ENCODE data around the gene ALKAL2. TPM values are rescaled to one million over a fixed set of nuclear protein-coding genes. Genes with fewer than 3 reads are reported as not detected.

ALKAL2 gene
- total RNA-seq, 5 donors from 2014 or later (not counting 1 experiment from before 2014, with no cell fraction given): 0.35 TPM; not detected in 4

DNA sequence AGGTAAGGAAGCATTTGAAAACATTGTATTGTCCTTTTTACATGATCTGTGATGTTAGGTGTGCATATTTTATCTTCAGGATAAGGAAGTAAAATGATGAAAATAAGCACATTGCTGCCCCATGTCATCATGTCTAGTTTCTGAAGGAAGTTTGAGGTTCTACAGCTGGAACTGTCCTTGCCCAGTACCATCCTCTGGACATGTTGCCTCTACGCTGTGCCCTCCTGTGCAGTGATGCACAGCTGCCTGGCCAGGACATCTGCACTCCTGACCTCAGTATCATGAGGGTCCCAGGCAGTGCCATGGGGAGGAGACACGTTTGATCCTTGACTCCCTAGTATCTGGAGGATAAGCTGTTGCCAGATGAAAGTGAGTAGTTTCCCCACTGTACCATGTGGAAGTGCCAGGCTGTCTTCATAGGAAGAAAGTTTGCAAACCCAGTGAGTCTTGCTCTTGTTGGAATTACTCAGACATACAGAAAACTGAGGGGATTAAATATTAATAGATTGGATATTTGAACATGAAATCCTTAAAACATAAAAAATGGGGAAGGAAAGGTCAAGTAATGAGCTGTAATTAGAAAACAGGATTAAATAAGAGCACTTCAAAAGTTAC is 9.5 kb downstream of the ALKAL2 start:
- Histone ChIP-seq H3K27ac (ENCODE audit: low read length) (no peak overlapping the region), H3K9me3 (no peaks in the 10 kb centered on the region), H3K27me3 (replicated peaks in 1 of 2; ENCODE audit: control insufficient read depth in 2 of 2, extremely low read depth in 1 of 2, insufficient read depth in 2 of 2, low read length in 1 of 2) (no peaks in the 10 kb centered on the region), H3K4me1 (ENCODE audit: control insufficient read depth in 1 of 2, extremely low read depth in 1 of 2, insufficient read depth in 2 of 2, low read length in 2 of 2) (no peaks in the 10 kb centered on the region), H3K36me3 (ENCODE audit: control insufficient read depth in 2 of 2, extremely low read depth in 1 of 2, insufficient read depth in 1 of 2, low read length in 1 of 2) (peaks cover 22 to 76% of the 10 kb centered on the region in 2 donors), H3K4me3 (ENCODE audit: control insufficient read depth in 1 of 2, extremely low read depth in 1 of 2, low read length in 1 of 2) (no peak overlapping the region)
- H3K27me3 Mint-ChIP-seq: no peaks in the 10 kb centered on the region
- no peak overlapping the region for H3K4me3 Mint-ChIP-seq
- H3K4me1 Mint-ChIP-seq: peaks cover 0 to 4% (median 4%) of the 10 kb centered on the region in 3 donors
- POLR2A ChIA-PET: no interaction called here
- no peak overlapping the region for H3K27ac Mint-ChIP-seq
- DNase-seq (no peak), ATAC-seq (replicated peaks in 1 of 4) (no peak)
- CTCF ChIA-PET: no interaction called here
- WGBS (ENCODE audit: insufficient coverage): 74% methylated on average over 2 of the region's 2 CpGs
- no peaks in the 10 kb centered on the region for H3K9me3 Mint-ChIP-seq
- peaks cover 65% of the 10 kb centered on the region for H3K36me3 Mint-ChIP-seq

DNA sequence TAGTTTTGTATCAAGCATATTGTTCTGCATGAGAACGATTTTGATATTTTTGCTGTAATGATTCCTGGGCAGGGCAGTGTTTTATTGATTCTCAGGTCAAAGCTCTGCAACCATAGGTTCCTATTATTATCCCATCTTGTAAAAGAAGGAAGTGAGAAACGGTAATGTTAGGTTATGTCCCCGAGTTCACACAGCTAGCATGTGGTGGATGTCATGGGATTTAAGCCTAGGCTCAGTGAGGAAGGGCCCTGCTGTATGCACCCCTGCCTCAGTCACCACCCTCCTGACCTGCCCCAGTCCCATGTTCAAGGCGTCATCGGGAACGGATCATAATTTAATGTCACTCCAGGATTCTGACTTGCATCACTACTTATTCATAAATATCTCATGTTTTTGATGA is 12.4 kb downstream of the ALKAL2 start:
- no peak overlapping the region for H3K27ac ChIP-seq (ENCODE audit: low read length)
- Mint-ChIP-seq H3K4me3 (no peak overlapping the region), H3K27ac (no peak overlapping the region), H3K27me3 (no peaks in the 10 kb centered on the region), H3K36me3 (peaks cover 63% of the 10 kb centered on the region), H3K9me3 (no peaks in the 10 kb centered on the region), H3K4me1 (peaks cover 11 to 20% (median 20%) of the 10 kb centered on the region in 3 donors)
- no peaks in the 10 kb centered on the region for H3K4me1 ChIP-seq (ENCODE audit: control insufficient read depth in 1 of 2, extremely low read depth in 1 of 2, insufficient read depth in 2 of 2, low read length in 2 of 2)
- ATAC-seq (replicated peaks in 1 of 4) (no peak), DNase-seq (no peak)
- WGBS (ENCODE audit: insufficient coverage): no CpG with 5 or more reads among the region's 6 CpGs
- no peaks in the 10 kb centered on the region for H3K9me3 ChIP-seq
- no peak overlapping the region for H3K4me3 ChIP-seq (ENCODE audit: control insufficient read depth in 1 of 2, extremely low read depth in 1 of 2, low read length in 1 of 2)
- H3K27me3 ChIP-seq (replicated peaks in 1 of 2; ENCODE audit: control insufficient read depth in 2 of 2, extremely low read depth in 1 of 2, insufficient read depth in 2 of 2, low read length in 1 of 2): no peaks in the 10 kb centered on the region
- POLR2A ChIA-PET: no interaction called here
- peaks cover 18 to 81% of the 10 kb centered on the region in 2 donors for H3K36me3 ChIP-seq (ENCODE audit: control insufficient read depth in 2 of 2, extremely low read depth in 1 of 2, insufficient read depth in 1 of 2, low read length in 1 of 2)
- CTCF ChIA-PET: no interaction called here

DNA sequence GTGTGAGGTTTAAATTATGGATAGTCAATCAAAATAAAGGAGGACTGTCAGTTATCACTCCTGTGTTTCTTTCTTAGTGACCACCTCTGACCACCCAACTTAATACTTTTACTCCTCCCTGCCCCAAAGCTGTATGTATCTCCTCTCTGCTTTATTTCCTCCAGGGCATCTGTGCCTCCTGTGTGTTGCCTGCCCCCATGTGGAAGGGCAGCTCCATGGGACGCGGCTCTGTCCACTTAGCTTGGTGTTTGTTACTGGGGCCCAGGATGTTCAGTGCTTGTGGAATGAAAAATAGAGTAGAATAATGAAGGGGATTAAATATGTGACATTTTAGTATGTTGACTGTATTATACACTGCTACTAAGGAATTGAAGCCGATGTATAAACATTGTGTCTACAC is 13.4 kb downstream of the ALKAL2 start:
- ChIA-PET CTCF (no interaction called here), POLR2A (no interaction called here)
- H3K36me3 ChIP-seq (ENCODE audit: control insufficient read depth in 2 of 2, extremely low read depth in 1 of 2, insufficient read depth in 1 of 2, low read length in 1 of 2): peaks cover 18 to 75% of the 10 kb centered on the region in 2 donors
- Mint-ChIP-seq H3K9me3 (no peaks in the 10 kb centered on the region), H3K36me3 (peaks cover 66% of the 10 kb centered on the region), H3K27ac (no peak overlapping the region), H3K27me3 (no peaks in the 10 kb centered on the region), H3K4me3 (no peak overlapping the region), H3K4me1 (peaks cover 21 to 29% (median 29%) of the 10 kb centered on the region in 3 donors)
- no peaks in the 10 kb centered on the region for H3K4me1 ChIP-seq (ENCODE audit: control insufficient read depth in 1 of 2, extremely low read depth in 1 of 2, insufficient read depth in 2 of 2, low read length in 2 of 2)
- no peaks in the 10 kb centered on the region for H3K27me3 ChIP-seq (replicated peaks in 1 of 2; ENCODE audit: control insufficient read depth in 2 of 2, extremely low read depth in 1 of 2, insufficient read depth in 2 of 2, low read length in 1 of 2)
- no CpG with 5 or more reads among the region's 3 CpGs for WGBS (ENCODE audit: insufficient coverage)
- DNase-seq (no peak), ATAC-seq (replicated peaks in 1 of 4) (no peak)
- no peak overlapping the region for H3K27ac ChIP-seq (ENCODE audit: low read length)
- no peak overlapping the region for H3K4me3 ChIP-seq (ENCODE audit: control insufficient read depth in 1 of 2, extremely low read depth in 1 of 2, low read length in 1 of 2)
- H3K9me3 ChIP-seq: no peaks in the 10 kb centered on the region

DNA sequence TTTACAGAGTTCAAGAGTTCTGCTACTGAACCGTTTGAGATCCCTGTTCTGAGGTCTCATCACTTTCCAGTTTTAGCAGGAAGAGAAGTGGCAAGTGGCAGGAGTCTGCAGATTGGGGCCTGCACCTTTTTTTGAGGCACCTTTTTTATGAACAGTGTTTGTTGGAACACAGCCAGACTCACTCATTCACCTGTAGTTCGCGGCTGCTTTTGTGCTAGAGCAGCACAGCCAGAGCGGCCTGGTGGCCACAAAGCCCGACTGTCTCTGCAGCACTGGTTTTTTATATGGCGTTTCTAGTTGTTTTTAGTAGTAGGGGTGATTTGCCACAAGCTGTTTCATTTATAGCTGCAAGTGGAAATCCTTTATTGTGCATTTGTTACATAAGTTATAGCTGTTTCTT is 14.6 kb downstream of the ALKAL2 start:
- H3K9me3 ChIP-seq: no peaks in the 10 kb centered on the region
- Mint-ChIP-seq H3K4me1 (peaks cover 32 to 40% (median 39%) of the 10 kb centered on the region in 3 donors), H3K9me3 (no peaks in the 10 kb centered on the region), H3K27me3 (no peaks in the 10 kb centered on the region), H3K4me3 (no peak overlapping the region), H3K27ac (no peak overlapping the region), H3K36me3 (peaks cover 58% of the 10 kb centered on the region)
- 44% methylated on average over 4 of the region's 6 CpGs for WGBS (ENCODE audit: insufficient coverage)
- H3K27ac ChIP-seq (ENCODE audit: low read length): no peak overlapping the region
- peaks cover 16 to 69% of the 10 kb centered on the region in 2 donors for H3K36me3 ChIP-seq (ENCODE audit: control insufficient read depth in 2 of 2, extremely low read depth in 1 of 2, insufficient read depth in 1 of 2, low read length in 1 of 2)
- DNase-seq: no peak
- ChIA-PET POLR2A (no interaction called here), CTCF (no interaction called here)
- H3K4me3 ChIP-seq (ENCODE audit: control insufficient read depth in 1 of 2, extremely low read depth in 1 of 2, low read length in 1 of 2): no peak overlapping the region
- ATAC-seq (replicated peaks in 1 of 4): no peak
- no peaks in the 10 kb centered on the region for H3K4me1 ChIP-seq (ENCODE audit: control insufficient read depth in 1 of 2, extremely low read depth in 1 of 2, insufficient read depth in 2 of 2, low read length in 2 of 2)
- no peaks in the 10 kb centered on the region for H3K27me3 ChIP-seq (replicated peaks in 1 of 2; ENCODE audit: control insufficient read depth in 2 of 2, extremely low read depth in 1 of 2, insufficient read depth in 2 of 2, low read length in 1 of 2)

DNA sequence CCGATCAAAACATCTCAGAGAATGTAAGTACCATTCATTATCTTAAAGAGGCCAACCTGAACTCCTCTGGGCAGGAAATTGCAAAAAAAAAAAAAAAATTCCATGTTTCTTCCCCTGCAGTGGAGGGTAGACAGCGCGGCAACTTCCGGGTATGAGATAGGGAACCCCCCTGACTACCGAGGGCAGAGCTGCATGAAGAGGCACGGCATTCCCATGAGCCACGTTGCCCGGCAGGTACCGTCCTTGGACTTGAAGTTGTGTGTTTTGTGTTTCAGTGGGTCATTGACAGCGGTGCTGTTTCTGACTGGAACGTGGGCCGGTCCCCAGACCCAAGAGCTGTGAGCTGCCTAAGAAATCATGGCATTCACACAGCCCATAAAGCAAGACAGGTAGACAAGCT is 16.0 kb downstream of the ALKAL2 start:
- H3K4me3 Mint-ChIP-seq: no peak overlapping the region
- no peaks in the 10 kb centered on the region for H3K9me3 Mint-ChIP-seq
- ATAC-seq (replicated peaks in 1 of 4): no peak
- Histone ChIP-seq H3K4me1 (ENCODE audit: control insufficient read depth in 1 of 2, extremely low read depth in 1 of 2, insufficient read depth in 2 of 2, low read length in 2 of 2) (no peaks in the 10 kb centered on the region), H3K36me3 (ENCODE audit: control insufficient read depth in 2 of 2, extremely low read depth in 1 of 2, insufficient read depth in 1 of 2, low read length in 1 of 2) (peaks cover 15 to 61% of the 10 kb centered on the region in 2 donors), H3K4me3 (ENCODE audit: control insufficient read depth in 1 of 2, extremely low read depth in 1 of 2, low read length in 1 of 2) (no peak overlapping the region), H3K27ac (ENCODE audit: low read length) (no peak overlapping the region), H3K9me3 (no peaks in the 10 kb centered on the region), H3K27me3 (replicated peaks in 1 of 2; ENCODE audit: control insufficient read depth in 2 of 2, extremely low read depth in 1 of 2, insufficient read depth in 2 of 2, low read length in 1 of 2) (no peaks in the 10 kb centered on the region)
- peaks cover 48% of the 10 kb centered on the region for H3K36me3 Mint-ChIP-seq
- DNase-seq: no peak
- H3K27me3 Mint-ChIP-seq: no peaks in the 10 kb centered on the region
- no peak overlapping the region for H3K27ac Mint-ChIP-seq
- CTCF ChIA-PET: interaction anchor here in 1 of 2 donors (0.6 kb wide), 1 partner anchor 10 kb away, joined by 3 read pairs; no protein-coding TSS in a partner anchor
- POLR2A ChIA-PET: no interaction called here
- H3K4me1 Mint-ChIP-seq: peaks cover 45 to 54% (median 52%) of the 10 kb centered on the region in 3 donors
- 95% methylated on average over 9 of the region's 12 CpGs for whole genome bisulfite sequencing (ENCODE audit: insufficient coverage)

DNA sequence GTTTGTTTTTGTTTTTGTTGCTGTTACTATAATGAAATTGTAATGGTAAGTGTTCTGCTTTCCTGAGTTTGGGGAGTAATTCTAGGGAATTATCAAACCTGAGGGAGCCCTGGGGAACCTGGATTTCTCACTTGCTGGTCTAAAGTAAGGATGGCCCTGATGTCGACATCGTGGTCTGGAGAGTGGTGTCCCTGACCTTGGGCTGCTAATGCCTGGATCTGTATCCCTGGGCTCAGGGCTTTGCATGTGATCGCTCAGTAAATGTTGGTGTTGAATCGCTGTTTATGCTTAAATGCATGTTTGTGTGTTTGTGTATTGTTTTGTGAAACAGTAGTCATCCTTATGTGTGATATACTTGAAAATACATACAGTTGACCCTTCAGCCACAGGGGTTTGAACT is 17.0 kb downstream of the ALKAL2 start:
- Mint-ChIP-seq H3K36me3 (peaks cover 41% of the 10 kb centered on the region), H3K4me1 (peaks cover 50 to 63% (median 61%) of the 10 kb centered on the region in 3 donors), H3K27ac (no peak overlapping the region), H3K9me3 (no peaks in the 10 kb centered on the region), H3K4me3 (no peak overlapping the region), H3K27me3 (no peaks in the 10 kb centered on the region)
- POLR2A ChIA-PET: no interaction called here
- no peak for ATAC-seq (replicated peaks in 1 of 4)
- WGBS (ENCODE audit: insufficient coverage): 94% methylated on average over 2 of the region's 4 CpGs
- Histone ChIP-seq H3K27me3 (replicated peaks in 1 of 2; ENCODE audit: control insufficient read depth in 2 of 2, extremely low read depth in 1 of 2, insufficient read depth in 2 of 2, low read length in 1 of 2) (no peaks in the 10 kb centered on the region), H3K4me3 (ENCODE audit: control insufficient read depth in 1 of 2, extremely low read depth in 1 of 2, low read length in 1 of 2) (no peak overlapping the region), H3K27ac (ENCODE audit: low read length) (no peak overlapping the region), H3K36me3 (ENCODE audit: control insufficient read depth in 2 of 2, extremely low read depth in 1 of 2, insufficient read depth in 1 of 2, low read length in 1 of 2) (peaks cover 6 to 51% of the 10 kb centered on the region in 2 donors), H3K9me3 (no peaks in the 10 kb centered on the region), H3K4me1 (ENCODE audit: control insufficient read depth in 1 of 2, extremely low read depth in 1 of 2, insufficient read depth in 2 of 2, low read length in 2 of 2) (peaks cover 3 to 8% of the 10 kb centered on the region in 2 experiments)
- CTCF ChIA-PET: no interaction called here
- no peak for DNase-seq
